ENCODE measurements around the gene KIAA1217. TPM values are rescaled to one million over a fixed set of nuclear protein-coding genes. Genes with fewer than 3 reads are reported as not detected.

KIAA1217 gene
- total RNA-seq, 1 experiment from 2014 or later: 76.2 TPM

DNA sequence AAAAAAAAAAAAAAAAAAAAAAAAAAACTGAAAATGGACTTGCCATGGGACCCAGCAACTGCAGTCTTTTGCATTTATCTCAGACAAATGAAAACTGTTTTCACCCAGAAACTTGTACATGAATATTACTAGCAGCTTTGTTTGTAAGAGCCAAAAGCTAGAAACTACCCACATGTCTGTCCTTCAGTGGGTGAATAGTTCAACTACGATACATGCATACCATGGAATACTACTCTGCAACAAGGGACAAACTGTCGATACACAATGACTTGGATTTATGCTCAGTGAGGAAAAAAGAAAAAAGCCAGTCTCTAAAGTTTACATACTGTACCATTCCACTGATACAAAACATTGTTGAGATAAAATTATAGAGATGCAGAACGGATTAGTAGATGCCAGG is 195.6 kb downstream of the KIAA1217 start:
- ChIA-PET POLR2A (ENCODE audit: low non-redundant PET) (no interaction called here), CTCF (no interaction called here)
- no peak overlapping the region for H3K4me3 ChIP-seq (ENCODE audit: low read depth, low read length, poor library complexity, severe bottlenecking)
- no peaks in the 10 kb centered on the region for H3K36me3 ChIP-seq (ENCODE audit: insufficient read depth, low read length, poor library complexity, severe bottlenecking)
- H3K4me1 ChIP-seq (ENCODE audit: insufficient read depth, low read length, poor library complexity, severe bottlenecking): no peaks in the 10 kb centered on the region
- H3K9me3 ChIP-seq (ENCODE audit: low read depth, low read length, poor library complexity, severe bottlenecking): no peaks in the 10 kb centered on the region
- intact Hi-C loops (cut with micrococcal nuclease; ENCODE audit: unreplicated experiment): no loop called here
- H3K27me3 ChIP-seq (replicated peaks; ENCODE audit: insufficient read depth, low read depth, low read length, poor library complexity): no peaks in the 10 kb centered on the region
- TF ChIP-seq, protein P1, sequence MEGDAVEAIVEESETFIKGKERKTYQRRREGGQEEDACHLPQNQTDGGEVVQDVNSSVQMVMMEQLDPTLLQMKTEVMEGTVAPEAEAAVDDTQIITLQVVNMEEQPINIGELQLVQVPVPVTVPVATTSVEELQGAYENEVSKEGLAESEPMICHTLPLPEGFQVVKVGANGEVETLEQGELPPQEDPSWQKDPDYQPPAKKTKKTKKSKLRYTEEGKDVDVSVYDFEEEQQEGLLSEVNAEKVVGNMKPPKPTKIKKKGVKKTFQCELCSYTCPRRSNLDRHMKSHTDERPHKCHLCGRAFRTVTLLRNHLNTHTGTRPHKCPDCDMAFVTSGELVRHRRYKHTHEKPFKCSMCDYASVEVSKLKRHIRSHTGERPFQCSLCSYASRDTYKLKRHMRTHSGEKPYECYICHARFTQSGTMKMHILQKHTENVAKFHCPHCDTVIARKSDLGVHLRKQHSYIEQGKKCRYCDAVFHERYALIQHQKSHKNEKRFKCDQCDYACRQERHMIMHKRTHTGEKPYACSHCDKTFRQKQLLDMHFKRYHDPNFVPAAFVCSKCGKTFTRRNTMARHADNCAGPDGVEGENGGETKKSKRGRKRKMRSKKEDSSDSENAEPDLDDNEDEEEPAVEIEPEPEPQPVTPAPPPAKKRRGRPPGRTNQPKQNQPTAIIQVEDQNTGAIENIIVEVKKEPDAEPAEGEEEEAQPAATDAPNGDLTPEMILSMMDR (conservative IDR thresholded peaks at IDR 0.05; ENCODE audit: low read depth, low read length): no peak
- no peak for TF ChIP-seq EZH2 (IDR thresholded peaks at IDR 0.05; ENCODE audit: borderline replicate concordance, low read depth, low read length, poor library complexity, severe bottlenecking)
- BruUV-seq (replicated peaks): no TSS peak
- no peak for DNase-seq (ENCODE audit: low spot score)
- H3K27ac ChIP-seq (ENCODE audit: low read depth, low read length, poor library complexity, severe bottlenecking): no peak overlapping the region

DNA sequence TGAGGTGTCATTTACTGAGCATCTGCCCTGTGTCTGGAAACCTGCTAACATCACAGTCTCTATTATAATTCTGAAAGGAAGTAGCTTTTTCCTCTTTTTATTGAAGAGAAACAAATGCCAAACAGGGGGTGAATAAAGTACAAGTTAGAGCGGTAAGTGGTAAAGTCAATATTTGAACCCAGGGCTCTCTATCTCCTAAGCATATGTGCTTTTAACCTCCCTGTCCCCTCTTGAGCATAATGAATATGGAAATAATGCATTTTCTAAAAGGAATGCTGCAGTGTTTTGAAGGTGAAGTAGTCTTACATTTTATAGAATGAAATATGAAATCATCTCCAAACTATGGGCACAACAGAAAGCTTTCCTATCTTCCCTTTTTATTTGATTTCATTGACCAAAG is 196.7 kb downstream of the KIAA1217 start:
- CTCF ChIA-PET: interaction anchor here (0.7 kb wide), 1 partner anchor 208 kb away, joined by 4 read pairs; no protein-coding TSS in a partner anchor
- BruUV-seq (replicated peaks): no TSS peak

DNA sequence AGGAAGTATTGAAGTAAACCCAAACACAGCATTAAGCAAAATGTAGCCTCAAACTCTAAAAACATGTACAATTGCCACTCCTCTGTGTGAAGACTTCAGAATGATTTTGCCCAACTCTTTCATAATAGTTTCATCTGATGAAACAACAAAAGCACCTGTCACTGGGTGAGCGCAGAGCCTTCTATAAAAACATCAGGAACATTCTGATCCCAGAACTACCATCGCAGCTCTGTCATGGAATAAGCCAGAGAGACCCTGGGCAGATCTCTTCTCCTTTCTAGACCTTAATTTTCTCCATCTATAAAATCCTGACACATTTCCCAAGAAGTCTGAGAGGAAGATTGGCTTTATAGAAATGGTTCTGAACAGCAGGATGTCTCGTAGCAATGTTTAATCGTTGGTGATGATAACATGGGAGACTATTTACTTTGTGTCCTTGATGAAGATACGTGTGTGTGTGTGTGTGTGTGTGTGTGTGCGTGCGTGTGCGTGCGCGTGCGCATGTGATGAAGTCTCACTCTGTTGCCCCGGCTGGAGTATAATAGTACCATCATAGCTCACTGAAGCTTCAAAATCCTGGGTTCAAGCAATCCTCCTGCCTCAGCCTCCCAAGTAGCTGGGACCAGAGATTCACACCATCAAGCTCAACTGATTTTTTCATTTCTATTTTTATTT is 198.0 kb downstream of the KIAA1217 start:
- BruUV-seq (replicated peaks): no TSS peak
- intact Hi-C loops (cut with micrococcal nuclease; ENCODE audit: unreplicated experiment): no loop called here
- no peaks in the 10 kb centered on the region for H3K36me3 ChIP-seq (ENCODE audit: insufficient read depth, low read length, poor library complexity, severe bottlenecking)
- CTCF ChIA-PET: no interaction called here
- no peaks in the 10 kb centered on the region for H3K27me3 ChIP-seq (replicated peaks; ENCODE audit: insufficient read depth, low read depth, low read length, poor library complexity)
- H3K27ac ChIP-seq (ENCODE audit: low read depth, low read length, poor library complexity, severe bottlenecking): no peak overlapping the region
- POLR2A ChIA-PET (ENCODE audit: low non-redundant PET): no interaction called here
- no peak overlapping the region for H3K4me3 ChIP-seq (ENCODE audit: low read depth, low read length, poor library complexity, severe bottlenecking)
- H3K9me3 ChIP-seq (ENCODE audit: low read depth, low read length, poor library complexity, severe bottlenecking): no peaks in the 10 kb centered on the region
- TF ChIP-seq EZH2 (IDR thresholded peaks at IDR 0.05; ENCODE audit: borderline replicate concordance, low read depth, low read length, poor library complexity, severe bottlenecking): no peak
- TF ChIP-seq, protein P1 (conservative IDR thresholded peaks at IDR 0.05; ENCODE audit: low read depth, low read length): no peak
- H3K4me1 ChIP-seq (ENCODE audit: insufficient read depth, low read length, poor library complexity, severe bottlenecking): peaks cover 7% of the 10 kb centered on the region
- DNase-seq (ENCODE audit: low spot score): no peak

More for the DNA sequence above, 196.7 kb downstream of the KIAA1217 start:
- Histone ChIP-seq H3K4me1 (ENCODE audit: insufficient read depth, low read length, poor library complexity, severe bottlenecking) (peaks cover under 1% of the 10 kb centered on the region), H3K4me3 (ENCODE audit: low read depth, low read length, poor library complexity, severe bottlenecking) (no peak overlapping the region), H3K36me3 (ENCODE audit: insufficient read depth, low read length, poor library complexity, severe bottlenecking) (no peaks in the 10 kb centered on the region), H3K27me3 (replicated peaks; ENCODE audit: insufficient read depth, low read depth, low read length, poor library complexity) (no peaks in the 10 kb centered on the region), H3K9me3 (ENCODE audit: low read depth, low read length, poor library complexity, severe bottlenecking) (no peaks in the 10 kb centered on the region), H3K27ac (ENCODE audit: low read depth, low read length, poor library complexity, severe bottlenecking) (no peak overlapping the region)
- intact Hi-C loops (cut with micrococcal nuclease; ENCODE audit: unreplicated experiment): no loop called here
- TF ChIP-seq, protein P1 (conservative IDR thresholded peaks at IDR 0.05; ENCODE audit: low read depth, low read length): no peak
- no peak for TF ChIP-seq EZH2 (IDR thresholded peaks at IDR 0.05; ENCODE audit: borderline replicate concordance, low read depth, low read length, poor library complexity, severe bottlenecking)
- no peak for DNase-seq (ENCODE audit: low spot score)
- POLR2A ChIA-PET (ENCODE audit: low non-redundant PET): no interaction called here
